Vagina (tissue), 2 donors: ENCODE data around the gene JAG2. TPM values are rescaled to one million over a fixed set of nuclear protein-coding genes. Genes with fewer than 3 reads are reported as not detected.

Experiments
- DNase-seq, 2 donors: peaks; one replicate each; pipeline ENCODE4 v3.0.0-alpha.2; 2017; ENCODE audit errors: extremely low spot score in 2 of 2
- H3K27ac ChIP-seq: fragments of 200-600 bp; sonication (generic); one replicate; pipeline ENCODE4 v1.5.1; 2019
- H3K27me3 ChIP-seq: fragments of 200-600 bp; sonication (generic); one replicate; pipeline ENCODE4 v1.5.1; 2019
- H3K36me3 ChIP-seq, 2 donors: fragments of 200-600 bp; sonication (generic); one replicate each; pipeline ENCODE4 v1.5.1; 2017 to 2019
- H3K4me1 ChIP-seq: fragments of 200-600 bp; sonication (generic); one replicate; pipeline ENCODE4 v1.5.1; 2019
- H3K4me3 ChIP-seq, 2 donors: fragments of 200-600 bp; sonication (generic); 1 replicate in 1 of 2; 2 replicates in 1 of 2; pipeline ENCODE4 v1.5.1; 2016 to 2019
- H3K9me3 ChIP-seq: fragments of 200-600 bp; sonication (generic); one replicate; pipeline ENCODE4 v1.5.1; 2019
- POLR2A ChIP-seq, 2 donors: fragments of 450-650 bp; IDR thresholded peaks; one replicate each; pipeline ENCODE4 v1.6.1; 2017; ENCODE audit warnings: antibody characterized with exemption in 2 of 2, mild to moderate bottlenecking in 2 of 2, moderate library complexity in 2 of 2
- POLR2AphosphoS5 ChIP-seq, 2 donors: sonication (generic); formaldehyde crosslinking; IDR thresholded peaks; one replicate each; pipeline ENCODE4 v1.9.0; 2017; ENCODE audit warnings: antibody characterized with exemption in 2 of 2, mild to moderate bottlenecking in 2 of 2, low read depth in 1 of 2; ENCODE audit not compliant: insufficient read depth in 1 of 2
- intact Hi-C: fragments of 100-400 bp; cut with DNase I; formaldehyde crosslinking; loops from one replicate; pipeline ENCODE4 v1.15.1; 2023
- total RNA-seq: library from RNA; depleted of rRNA; stranded (reverse); fragments of >200 nt; gene quantifications from one replicate; pipeline ENCODE4 v1.2.3, GENCODE V29; 2016
- TF ChIP-seq, protein P1 (sequence below), 3 experiments: fragments of 450-650 bp in 2 of 3; fragments of 200-600 bp in 1 of 3; sonication (generic) in 1 of 3; IDR thresholded peaks; one replicate each; pipeline ENCODE4 v1.5.1; 2017 to 2019; ENCODE audit warnings: antibody characterized with exemption in 3 of 3, mild to moderate bottlenecking in 2 of 3, moderate library complexity in 2 of 3

The JAG2 gene
- total RNA-seq, 1 donor from 2014 or later: 17.7 TPM

DNA sequence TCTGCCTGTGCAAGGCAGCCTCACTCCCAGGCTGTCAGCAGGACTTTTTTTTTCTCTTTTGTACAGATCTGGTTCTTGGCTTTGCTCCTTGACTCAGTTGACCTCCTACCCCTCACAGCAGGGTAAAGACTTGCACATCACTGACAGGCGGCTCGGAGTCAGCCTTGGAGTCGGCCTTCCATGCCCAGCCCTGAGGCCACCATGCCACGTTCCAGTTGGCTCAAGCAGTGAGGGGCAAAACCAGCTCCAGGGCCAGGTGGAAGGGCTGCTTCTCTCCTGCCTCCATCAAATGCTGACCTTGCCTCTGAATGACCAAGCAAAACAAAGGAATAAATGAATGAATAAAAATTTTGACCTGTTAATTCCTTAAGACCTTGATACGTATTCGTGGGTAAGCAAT is 27.6 kb downstream of the JAG2 start:
- Histone ChIP-seq H3K27me3 (no peaks in the 10 kb centered on the region), H3K4me3 (no peak overlapping the region), H3K27ac (no peak overlapping the region), H3K9me3 (no peaks in the 10 kb centered on the region), H3K36me3 (no peaks in the 10 kb centered on the region), H3K4me1 (no peaks in the 10 kb centered on the region)
- intact Hi-C loops: no loop called here
- DNase-seq: no peak
- no peak for TF ChIP-seq POLR2AphosphoS5 (IDR thresholded peaks at IDR 0.05; ENCODE audit: insufficient read depth in 1 of 2, low read depth in 1 of 2)
- TF ChIP-seq, protein P1, sequence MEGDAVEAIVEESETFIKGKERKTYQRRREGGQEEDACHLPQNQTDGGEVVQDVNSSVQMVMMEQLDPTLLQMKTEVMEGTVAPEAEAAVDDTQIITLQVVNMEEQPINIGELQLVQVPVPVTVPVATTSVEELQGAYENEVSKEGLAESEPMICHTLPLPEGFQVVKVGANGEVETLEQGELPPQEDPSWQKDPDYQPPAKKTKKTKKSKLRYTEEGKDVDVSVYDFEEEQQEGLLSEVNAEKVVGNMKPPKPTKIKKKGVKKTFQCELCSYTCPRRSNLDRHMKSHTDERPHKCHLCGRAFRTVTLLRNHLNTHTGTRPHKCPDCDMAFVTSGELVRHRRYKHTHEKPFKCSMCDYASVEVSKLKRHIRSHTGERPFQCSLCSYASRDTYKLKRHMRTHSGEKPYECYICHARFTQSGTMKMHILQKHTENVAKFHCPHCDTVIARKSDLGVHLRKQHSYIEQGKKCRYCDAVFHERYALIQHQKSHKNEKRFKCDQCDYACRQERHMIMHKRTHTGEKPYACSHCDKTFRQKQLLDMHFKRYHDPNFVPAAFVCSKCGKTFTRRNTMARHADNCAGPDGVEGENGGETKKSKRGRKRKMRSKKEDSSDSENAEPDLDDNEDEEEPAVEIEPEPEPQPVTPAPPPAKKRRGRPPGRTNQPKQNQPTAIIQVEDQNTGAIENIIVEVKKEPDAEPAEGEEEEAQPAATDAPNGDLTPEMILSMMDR (IDR thresholded peaks at IDR 0.05): no peak
- TF ChIP-seq POLR2A (IDR thresholded peaks at IDR 0.05): no peak

DNA sequence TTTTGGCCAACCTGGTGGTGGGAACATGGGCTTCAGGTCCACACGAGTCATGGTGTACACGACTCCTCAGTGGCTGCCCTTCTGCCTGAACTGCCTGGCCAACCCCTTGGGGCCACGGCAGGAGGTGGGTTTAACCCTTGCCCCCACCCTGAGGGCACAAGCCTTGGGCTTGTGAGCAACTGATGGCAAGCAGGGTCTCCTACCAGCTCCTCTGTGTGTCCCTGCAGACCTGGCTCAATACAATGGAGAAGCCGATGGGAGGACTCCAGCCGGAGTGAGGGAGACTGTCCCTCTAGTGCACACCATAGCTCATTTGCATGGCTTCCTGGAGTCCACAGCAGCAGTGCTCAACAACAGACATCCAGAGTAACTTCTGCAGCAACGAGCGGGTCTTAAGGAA is 28.0 kb downstream of the JAG2 start:
- no peak overlapping the region for H3K27ac ChIP-seq
- no peaks in the 10 kb centered on the region for H3K36me3 ChIP-seq
- H3K27me3 ChIP-seq: no peaks in the 10 kb centered on the region
- H3K4me3 ChIP-seq: no peak overlapping the region
- TF ChIP-seq POLR2A (IDR thresholded peaks at IDR 0.05): no peak
- TF ChIP-seq, protein P1 (IDR thresholded peaks at IDR 0.05): no peak
- TF ChIP-seq POLR2AphosphoS5 (IDR thresholded peaks at IDR 0.05; ENCODE audit: insufficient read depth in 1 of 2, low read depth in 1 of 2): no peak
- DNase-seq: no peak
- intact Hi-C loops: no loop called here
- H3K9me3 ChIP-seq: no peaks in the 10 kb centered on the region
- no peaks in the 10 kb centered on the region for H3K4me1 ChIP-seq

- no peak for TF ChIP-seq POLR2AphosphoS5 (IDR thresholded peaks at IDR 0.05; ENCODE audit: insufficient read depth in 1 of 2, low read depth in 1 of 2)
- no peak for TF ChIP-seq POLR2A (IDR thresholded peaks at IDR 0.05)
- Histone ChIP-seq H3K4me3 (no peak overlapping the region), H3K36me3 (no peaks in the 10 kb centered on the region), H3K27me3 (no peaks in the 10 kb centered on the region), H3K9me3 (no peaks in the 10 kb centered on the region), H3K27ac (no peak overlapping the region), H3K4me1 (no peaks in the 10 kb centered on the region)
- no peak for DNase-seq
- intact Hi-C loops: no loop called here
Measured at GRCh38 chr14:105139831-105140239, 28.7 kb downstream of the JAG2 start.

DNA sequence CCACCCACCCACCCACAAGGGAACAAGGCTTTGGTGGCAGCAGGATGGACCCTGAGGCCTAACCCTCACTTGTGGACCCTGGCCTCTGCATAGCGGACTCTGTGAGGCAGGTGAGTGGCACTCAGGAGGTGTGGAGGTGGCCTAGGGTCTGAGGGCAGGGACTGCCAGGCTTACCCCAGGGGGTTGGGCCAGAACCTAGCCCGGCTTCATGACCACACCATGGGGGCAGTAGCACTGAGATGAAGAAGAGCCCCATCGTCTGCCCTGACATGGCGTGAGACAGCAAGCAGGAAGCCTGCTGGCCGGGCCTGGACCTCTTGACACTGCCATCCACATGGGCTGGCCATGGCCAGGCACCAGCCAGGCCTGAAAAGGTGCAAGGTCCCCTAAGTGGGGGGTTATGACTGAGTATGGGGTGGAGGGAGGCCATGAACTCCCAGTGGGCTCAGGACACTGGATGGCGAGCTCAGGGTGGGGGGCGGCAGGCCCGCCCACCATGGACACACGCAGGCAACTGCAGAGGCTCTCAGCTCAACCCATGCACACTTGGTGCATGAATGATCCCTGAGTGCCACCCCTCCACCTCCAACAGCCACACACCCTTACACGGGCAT is 29.3 kb downstream of the JAG2 start:
- H3K27me3 ChIP-seq: no peaks in the 10 kb centered on the region
- TF ChIP-seq, protein P1 (IDR thresholded peaks at IDR 0.05): no peak
- TF ChIP-seq POLR2A (IDR thresholded peaks at IDR 0.05) (no peak), POLR2AphosphoS5 (IDR thresholded peaks at IDR 0.05; ENCODE audit: insufficient read depth in 1 of 2, low read depth in 1 of 2) (no peak)
- no peak for DNase-seq
- no peaks in the 10 kb centered on the region for H3K36me3 ChIP-seq
- H3K9me3 ChIP-seq: no peaks in the 10 kb centered on the region
- H3K4me3 ChIP-seq: no peak overlapping the region
- intact Hi-C loops: no loop called here
- H3K27ac ChIP-seq: no peak overlapping the region
- H3K4me1 ChIP-seq: no peaks in the 10 kb centered on the region

DNA sequence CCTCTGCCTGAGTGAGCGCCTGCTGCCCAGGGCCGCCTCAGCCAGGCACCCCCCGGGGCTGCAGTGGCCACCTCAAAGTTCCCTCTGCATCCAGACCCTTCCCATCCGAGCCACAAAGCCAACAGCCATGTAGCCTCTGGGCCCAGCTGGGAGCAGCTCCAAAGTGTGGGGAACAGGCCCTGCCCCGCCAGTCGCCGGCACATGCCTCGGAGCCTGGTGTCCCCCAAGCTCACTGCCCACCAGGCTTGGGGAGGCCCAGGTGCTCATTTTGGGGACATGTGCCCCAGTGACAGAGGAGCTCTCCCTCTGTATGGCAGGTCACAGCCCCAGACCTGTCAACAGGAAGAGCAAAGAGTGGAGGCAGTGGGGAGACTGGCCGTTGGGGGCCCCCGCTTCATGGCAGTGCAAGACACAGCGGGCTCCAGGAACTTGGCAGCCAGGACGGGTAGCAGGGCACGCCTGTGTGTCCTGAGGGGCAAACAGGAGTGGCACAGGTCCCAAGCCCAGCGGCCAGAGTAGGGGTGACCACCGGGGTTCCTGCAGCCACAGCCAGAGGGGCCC is 29.9 kb downstream of the JAG2 start:
- Histone ChIP-seq H3K27me3 (no peaks in the 10 kb centered on the region), H3K4me1 (no peaks in the 10 kb centered on the region), H3K36me3 (no peaks in the 10 kb centered on the region), H3K4me3 (no peak overlapping the region), H3K27ac (no peak overlapping the region), H3K9me3 (no peaks in the 10 kb centered on the region)
- DNase-seq: no peak
- intact Hi-C loops: no loop called here
- TF ChIP-seq, protein P1 (IDR thresholded peaks at IDR 0.05): no peak
- TF ChIP-seq POLR2A (IDR thresholded peaks at IDR 0.05) (no peak), POLR2AphosphoS5 (IDR thresholded peaks at IDR 0.05; ENCODE audit: insufficient read depth in 1 of 2, low read depth in 1 of 2) (no peak)
